K562 (cell line): Measurements from ENCODE around the gene ITGA1.

Experiments used
- SREBF1 ChIP-seq: fragments of 150-350 bp; IDR thresholded peaks from 2 replicates; pipeline ENCODE4 v1.6.1; 2014; ENCODE audit warnings: antibody characterized with exemption, low read depth, low read length, borderline replicate concordance
- ZNF133 ChIP-seq: fragments of 250-450 bp; sonication (Bioruptor Pico); IDR thresholded peaks from 2 replicates; pipeline ENCODE4 v1.4.0; 2020; ENCODE audit warnings: mild to moderate bottlenecking
- TF ChIP-seq, protein P1 (sequence below), 2 experiments: fragments of 450-650 bp in 1 of 2; IDR thresholded peaks; 2 replicates each; pipeline ENCODE4 v1.6.1; 2011 to 2017; ENCODE audit warnings: low read depth in 2 of 2, antibody characterized with exemption in 1 of 2, borderline replicate concordance in 1 of 2, low read length in 1 of 2, mild to moderate bottlenecking in 1 of 2, mixed read lengths in 1 of 2; ENCODE audit not compliant: control insufficient read depth in 1 of 2

DNA sequence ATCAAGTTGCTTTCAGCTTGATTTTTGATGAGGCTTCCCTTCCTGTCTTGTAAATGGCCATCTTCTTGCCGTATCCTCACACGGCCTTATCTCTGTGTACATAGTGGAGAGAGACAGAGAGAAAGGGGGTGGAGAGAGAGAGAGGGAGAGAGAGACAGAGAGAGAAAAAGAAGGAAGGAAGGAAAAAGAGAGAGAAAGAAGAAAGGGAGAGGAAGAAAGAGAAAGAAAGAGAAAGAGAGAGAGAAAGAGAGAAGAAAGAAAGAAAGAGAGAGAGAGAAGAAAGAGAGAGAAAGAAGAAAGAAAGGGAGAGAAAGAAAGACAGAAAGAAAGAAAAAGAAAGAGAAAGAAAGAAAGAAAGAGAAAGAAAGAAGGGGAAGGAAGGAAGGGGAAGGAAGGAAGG, 46.6 kb downstream of the ITGA1 start:
- TF ChIP-seq ZNF133 (CRISPR knock-in tag) (no peak), SREBF1 (no peak)
- TF ChIP-seq, protein P1, sequence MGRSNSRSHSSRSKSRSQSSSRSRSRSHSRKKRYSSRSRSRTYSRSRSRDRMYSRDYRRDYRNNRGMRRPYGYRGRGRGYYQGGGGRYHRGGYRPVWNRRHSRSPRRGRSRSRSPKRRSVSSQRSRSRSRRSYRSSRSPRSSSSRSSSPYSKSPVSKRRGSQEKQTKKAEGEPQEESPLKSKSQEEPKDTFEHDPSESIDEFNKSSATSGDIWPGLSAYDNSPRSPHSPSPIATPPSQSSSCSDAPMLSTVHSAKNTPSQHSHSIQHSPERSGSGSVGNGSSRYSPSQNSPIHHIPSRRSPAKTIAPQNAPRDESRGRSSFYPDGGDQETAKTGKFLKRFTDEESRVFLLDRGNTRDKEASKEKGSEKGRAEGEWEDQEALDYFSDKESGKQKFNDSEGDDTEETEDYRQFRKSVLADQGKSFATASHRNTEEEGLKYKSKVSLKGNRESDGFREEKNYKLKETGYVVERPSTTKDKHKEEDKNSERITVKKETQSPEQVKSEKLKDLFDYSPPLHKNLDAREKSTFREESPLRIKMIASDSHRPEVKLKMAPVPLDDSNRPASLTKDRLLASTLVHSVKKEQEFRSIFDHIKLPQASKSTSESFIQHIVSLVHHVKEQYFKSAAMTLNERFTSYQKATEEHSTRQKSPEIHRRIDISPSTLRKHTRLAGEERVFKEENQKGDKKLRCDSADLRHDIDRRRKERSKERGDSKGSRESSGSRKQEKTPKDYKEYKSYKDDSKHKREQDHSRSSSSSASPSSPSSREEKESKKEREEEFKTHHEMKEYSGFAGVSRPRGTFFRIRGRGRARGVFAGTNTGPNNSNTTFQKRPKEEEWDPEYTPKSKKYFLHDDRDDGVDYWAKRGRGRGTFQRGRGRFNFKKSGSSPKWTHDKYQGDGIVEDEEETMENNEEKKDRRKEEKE (IDR thresholded peaks at IDR 0.05; ENCODE audit: borderline replicate concordance in 1 of 2, control insufficient read depth in 1 of 2, low read depth in 2 of 2, low read length in 1 of 2): no peak
